Smooth muscle cell (in vitro differentiated cells): ENCODE data around the gene DCLK1. TPM values are rescaled to one million over a fixed set of nuclear protein-coding genes. Genes with fewer than 3 reads are reported as not detected.

ENCODE experiments used
- DNase-seq: peaks from one replicate; lab custom pipeline; 2025; ENCODE audit not compliant: unreplicated experiment; lab: John Stamatoyannopoulos, UW
- H2AFZ ChIP-seq: fragments of 200-600 bp; sonication (generic); 2 replicates; pipeline ENCODE4 v1.6.0; 2016; ENCODE audit warnings: antibody characterized with exemption, low read depth, mild to moderate bottlenecking
- H3F3A ChIP-seq: fragments of 200-600 bp; sonication (generic); 2 replicates; pipeline ENCODE4 v1.6.0; 2017; ENCODE audit warnings: antibody characterized with exemption, low read depth
- H3K27ac ChIP-seq: fragments of 200-600 bp; sonication (generic); 2 replicates; pipeline ENCODE4 v1.5.1; 2016; ENCODE audit warnings: low read depth, mild to moderate bottlenecking
- H3K27me3 ChIP-seq: fragments of 200-600 bp; sonication (generic); 2 replicates; pipeline ENCODE4 v1.6.1; 2016; ENCODE audit warnings: low read depth, mild to moderate bottlenecking
- H3K36me3 ChIP-seq: fragments of 200-600 bp; sonication (generic); 2 replicates; pipeline ENCODE4 v1.5.1; 2016; ENCODE audit warnings: low read depth
- H3K4me1 ChIP-seq: fragments of 200-600 bp; sonication (generic); 2 replicates; pipeline ENCODE4 v1.5.1; 2016; ENCODE audit warnings: low read depth
- H3K4me2 ChIP-seq: fragments of 200-600 bp; sonication (generic); 2 replicates; pipeline ENCODE4 v1.6.0; 2016; ENCODE audit warnings: mild to moderate bottlenecking
- H3K4me3 ChIP-seq: fragments of 200-600 bp; sonication (generic); 2 replicates; pipeline ENCODE4 v1.5.1; 2016; ENCODE audit warnings: mild to moderate bottlenecking
- H3K79me2 ChIP-seq: fragments of 200-600 bp; sonication (generic); 2 replicates; pipeline ENCODE4 v1.6.0; 2016; ENCODE audit warnings: low read depth, mild to moderate bottlenecking
- H3K9ac ChIP-seq: fragments of 200-600 bp; sonication (generic); 2 replicates; pipeline ENCODE4 v1.6.0; 2016; ENCODE audit warnings: low read depth
- H3K9me3 ChIP-seq: fragments of 200-600 bp; sonication (generic); replicated peaks from 2 replicates; pipeline ENCODE4 v1.5.1; 2016; ENCODE audit warnings: low read depth
- H4K20me1 ChIP-seq: fragments of 200-600 bp; sonication (generic); 2 replicates; pipeline ENCODE4 v1.6.0; 2016; ENCODE audit warnings: low read depth
- WGBS: methylation state at CpG from one replicate; pipeline ENCODE4 v1.1.7; 2016; ENCODE audit warnings: low lambda C conversion rate; 5-methylcytosine and 5-hydroxymethylcytosine counted together
- polyA plus RNA-seq: library from polyadenylated mRNA; unstranded; fragments of >200 nt; fragmentation: Nextera tagmentation; extraction: Ambion mirVana; gene quantifications from 2 replicates; pipeline ENCODE4 v1.2.1, GENCODE V29; 2016
- total RNA-seq: library from RNA; depleted of rRNA; stranded (reverse); fragments of >200 nt; gene quantifications from 2 replicates; pipeline ENCODE4 v1.2.3, GENCODE V29; 2014
- TF ChIP-seq, protein P1 (sequence below): fragments of 200-600 bp; sonication (generic); IDR thresholded peaks from 2 replicates; pipeline ENCODE4 v1.5.1; 2017; ENCODE audit warnings: borderline replicate concordance, mild to moderate bottlenecking, antibody characterized with exemption; ENCODE audit not compliant: insufficient read depth, poor library complexity, severe bottlenecking

DCLK1 gene
- total and polyA plus RNA-seq, 2 experiments from 2014 or later: 0.72 TPM; not detected in 1

DNA sequence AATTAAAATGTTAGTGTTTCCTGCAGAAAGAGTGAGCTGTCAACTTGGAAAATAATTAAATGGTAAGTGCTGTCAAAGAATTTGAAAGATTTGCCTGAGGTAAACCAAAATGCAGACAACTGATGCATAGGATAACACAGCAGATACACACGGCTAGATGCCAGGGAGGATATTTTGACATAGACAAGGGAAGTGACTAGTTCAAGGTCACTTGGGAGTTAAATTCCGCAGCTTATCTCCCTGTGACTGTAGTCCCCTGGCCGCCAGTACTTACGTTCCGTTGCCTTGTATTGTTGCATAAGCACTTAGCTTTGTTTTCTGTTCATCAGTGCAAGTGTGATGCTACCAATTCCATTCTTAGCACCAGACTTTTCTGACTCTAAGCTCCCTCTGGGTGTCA is 407.4 kb downstream of the DCLK1 start:
- no peak overlapping the region for H3K27ac ChIP-seq
- H3F3A ChIP-seq: no peaks in the 10 kb centered on the region
- H3K4me3 ChIP-seq: no peak overlapping the region
- H3K4me1 ChIP-seq: no peaks in the 10 kb centered on the region
- TF ChIP-seq, protein P1, sequence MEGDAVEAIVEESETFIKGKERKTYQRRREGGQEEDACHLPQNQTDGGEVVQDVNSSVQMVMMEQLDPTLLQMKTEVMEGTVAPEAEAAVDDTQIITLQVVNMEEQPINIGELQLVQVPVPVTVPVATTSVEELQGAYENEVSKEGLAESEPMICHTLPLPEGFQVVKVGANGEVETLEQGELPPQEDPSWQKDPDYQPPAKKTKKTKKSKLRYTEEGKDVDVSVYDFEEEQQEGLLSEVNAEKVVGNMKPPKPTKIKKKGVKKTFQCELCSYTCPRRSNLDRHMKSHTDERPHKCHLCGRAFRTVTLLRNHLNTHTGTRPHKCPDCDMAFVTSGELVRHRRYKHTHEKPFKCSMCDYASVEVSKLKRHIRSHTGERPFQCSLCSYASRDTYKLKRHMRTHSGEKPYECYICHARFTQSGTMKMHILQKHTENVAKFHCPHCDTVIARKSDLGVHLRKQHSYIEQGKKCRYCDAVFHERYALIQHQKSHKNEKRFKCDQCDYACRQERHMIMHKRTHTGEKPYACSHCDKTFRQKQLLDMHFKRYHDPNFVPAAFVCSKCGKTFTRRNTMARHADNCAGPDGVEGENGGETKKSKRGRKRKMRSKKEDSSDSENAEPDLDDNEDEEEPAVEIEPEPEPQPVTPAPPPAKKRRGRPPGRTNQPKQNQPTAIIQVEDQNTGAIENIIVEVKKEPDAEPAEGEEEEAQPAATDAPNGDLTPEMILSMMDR: no peak
- H3K36me3 ChIP-seq: no peaks in the 10 kb centered on the region
- no peak overlapping the region for H3K9ac ChIP-seq
- H3K4me2 ChIP-seq: no peak overlapping the region
- no peak for DNase-seq
- WGBS: 22% methylated on average over 5 of the region's 5 CpGs
- no peaks in the 10 kb centered on the region for H3K79me2 ChIP-seq
- no peaks in the 10 kb centered on the region for H3K9me3 ChIP-seq
- H4K20me1 ChIP-seq: no peaks in the 10 kb centered on the region
- H2AFZ ChIP-seq: no peak overlapping the region
- peaks cover 4% of the 10 kb centered on the region for H3K27me3 ChIP-seq

DNA sequence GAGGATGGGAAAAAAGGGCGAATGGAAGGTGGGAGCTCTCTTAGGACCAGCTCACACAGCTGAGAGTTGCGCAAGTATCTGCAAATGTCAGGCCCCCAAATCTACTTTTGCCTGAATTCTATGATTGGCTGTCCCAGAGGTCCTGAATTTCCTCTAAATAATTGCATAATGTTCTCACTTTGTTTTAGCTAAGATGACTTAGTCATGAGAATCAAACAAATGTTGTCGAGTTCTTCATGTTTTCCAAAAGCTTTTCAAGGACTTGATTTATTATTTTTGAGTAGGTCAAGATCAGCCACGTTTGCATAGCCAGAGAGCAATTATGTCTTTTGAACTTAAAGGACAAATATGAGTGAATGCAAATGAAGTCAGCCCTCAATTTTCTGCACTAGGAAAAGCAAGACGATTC is 408.1 kb downstream of the DCLK1 start:
- H3K9ac ChIP-seq: no peak overlapping the region
- H3K36me3 ChIP-seq: no peaks in the 10 kb centered on the region
- DNase-seq: no peak
- H3F3A ChIP-seq: no peaks in the 10 kb centered on the region
- WGBS: 78% methylated on average over 5 of the region's 5 CpGs
- H3K27ac ChIP-seq: no peak overlapping the region
- no peaks in the 10 kb centered on the region for H3K79me2 ChIP-seq
- no peaks in the 10 kb centered on the region for H4K20me1 ChIP-seq
- H3K4me3 ChIP-seq: no peak overlapping the region
- H3K4me2 ChIP-seq: no peak overlapping the region
- no peaks in the 10 kb centered on the region for H3K9me3 ChIP-seq
- no peaks in the 10 kb centered on the region for H3K4me1 ChIP-seq
- no peak overlapping the region for H2AFZ ChIP-seq
- TF ChIP-seq, protein P1: no peak
- peaks cover 4% of the 10 kb centered on the region for H3K27me3 ChIP-seq

DNA sequence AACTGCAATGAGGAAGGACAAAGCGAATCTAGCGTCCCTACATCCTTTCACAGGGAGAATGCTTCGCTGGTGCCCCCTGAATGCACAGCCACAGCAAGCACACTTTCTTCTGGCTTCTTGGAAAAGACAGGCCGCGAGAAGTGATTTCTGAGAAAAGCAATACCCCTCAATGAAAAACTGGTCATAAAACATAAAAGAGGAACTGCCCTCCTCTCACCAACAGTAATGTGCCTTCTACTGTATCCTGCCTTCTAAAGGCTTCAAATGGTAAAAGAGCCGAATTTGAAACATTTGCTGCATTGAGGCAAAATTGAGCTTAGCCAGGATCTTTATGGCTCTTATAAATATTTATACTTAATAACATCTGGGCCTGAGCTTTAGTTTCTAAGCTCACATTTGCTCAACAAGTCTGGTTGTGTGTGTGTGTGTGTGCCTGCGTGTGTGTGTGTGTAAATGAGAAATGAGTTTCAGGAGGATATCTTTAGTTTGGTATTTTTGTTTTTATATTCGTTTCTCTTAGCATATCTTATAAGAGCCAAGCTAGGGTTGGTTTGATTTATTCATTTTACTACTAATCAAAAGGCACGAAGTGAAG is 408.6 kb downstream of the DCLK1 start:
- H4K20me1 ChIP-seq: no peaks in the 10 kb centered on the region
- H3K27me3 ChIP-seq: peaks cover 4% of the 10 kb centered on the region
- no peak overlapping the region for H2AFZ ChIP-seq
- no peaks in the 10 kb centered on the region for H3K9me3 ChIP-seq
- H3K4me1 ChIP-seq: no peaks in the 10 kb centered on the region
- 79% methylated on average over 9 of the region's 9 CpGs for WGBS
- H3K36me3 ChIP-seq: no peaks in the 10 kb centered on the region
- no peak overlapping the region for H3K9ac ChIP-seq
- no peak overlapping the region for H3K4me3 ChIP-seq
- H3K27ac ChIP-seq: no peak overlapping the region
- no peaks in the 10 kb centered on the region for H3K79me2 ChIP-seq
- TF ChIP-seq, protein P1: no peak
- DNase-seq: no peak
- no peak overlapping the region for H3K4me2 ChIP-seq
- H3F3A ChIP-seq: no peaks in the 10 kb centered on the region
